Left renal pelvis (tissue), 4 donors: ENCODE results near the gene NAP1L4. TPM values are rescaled to one million over a fixed set of nuclear protein-coding genes. Genes with fewer than 3 reads are reported as not detected.

ENCODE experiments used
- polyA plus RNA-seq, 4 donors: library from polyadenylated mRNA; unstranded; fragments of 120-200 nt; gene quantifications; one replicate each; pipeline ENCODE4 v1.2.1, GENCODE V29; 2013; ENCODE audit not compliant: insufficient read length in 4 of 4

Gene NAP1L4
- polyA plus RNA-seq, 4 donors: 143 to 215 (median 187) TPM

Other genes with a start within 250 kb of the NAP1L4 start
- 100 to 1,000 TPM in 3 of 4 donors, 10 to 100 TPM in 1; 62.9 to 166 (median 125) TPM for gene CDKN1C, start 106.6 kb downstream of the NAP1L4 start, polyA plus RNA-seq
- 1 to 10 TPM in 1 of 4 donors, under 1 TPM in 3; 0.34 to 3.9 (median 0.48) TPM for gene PHLDA2, start 62.9 kb downstream of the NAP1L4 start, polyA plus RNA-seq
- gene CARS1, start 65.1 kb upstream of the NAP1L4 start, polyA plus RNA-seq: 10 to 100 TPM; 23.5 to 29.0 (median 24.3) TPM
- gene OSBPL5, start 173.0 kb upstream of the NAP1L4 start, polyA plus RNA-seq: 10 to 100 TPM; 17.9 to 26.8 (median 21.5) TPM
- not detected for gene MRGPRG, start 226.5 kb upstream of the NAP1L4 start, polyA plus RNA-seq
- gene MRGPRE, start 240.1 kb upstream of the NAP1L4 start, polyA plus RNA-seq: not detected